Heart left ventricle (tissue), 16 donors: ENCODE measurements around the gene CFAP119. TPM values are rescaled to one million over a fixed set of nuclear protein-coding genes. Genes with fewer than 3 reads are reported as not detected.

Experiments
- ATAC-seq, 4 donors: fragments of 200-7000 bp; cut with Tn5 transposase; one replicate each; pipeline ENCODE4 v1.9.1; 2020 to 2022; ENCODE audit warnings: moderate library complexity in 4 of 4, mild to moderate bottlenecking in 3 of 4, moderate number of reproducible peaks in 1 of 4
- DNase-seq, 5 donors: peaks; one replicate each; pipeline ENCODE4 v3.0.0-alpha.2; 2020
- H3K27ac ChIP-seq, 12 donors: fragments of 200-600 bp; sonication (generic) in 4 of 12; one replicate each; pipeline versions ENCODE4 v1.5.0 to v1.8.0; 2016 to 2022; ENCODE audit warnings: mild to moderate bottlenecking in 2 of 12
- H3K27me3 ChIP-seq, 9 donors: fragments of 200-600 bp; sonication (generic) in 2 of 9; one replicate each; pipeline versions ENCODE4 v1.5.1 to v1.8.0; 2016 to 2022; ENCODE audit warnings: mild to moderate bottlenecking in 3 of 9
- H3K36me3 ChIP-seq, 9 donors: fragments of 200-600 bp; sonication (generic) in 2 of 9; one replicate each; pipeline versions ENCODE4 v1.5.0 to v1.8.0; 2018 to 2022; ENCODE audit warnings: mild to moderate bottlenecking in 2 of 9
- H3K4me1 ChIP-seq, 12 donors: fragments of 200-600 bp; sonication (generic) in 4 of 12; one replicate each; pipeline versions ENCODE4 v1.5.0 to v1.8.0; 2016 to 2022; ENCODE audit warnings: mild to moderate bottlenecking in 3 of 12
- H3K4me3 ChIP-seq, 12 donors: fragments of 200-600 bp; sonication (generic) in 4 of 12; one replicate each; pipeline versions ENCODE4 v1.5.0 to v1.8.0; 2017 to 2022; ENCODE audit warnings: mild to moderate bottlenecking in 9 of 12, moderate library complexity in 4 of 12
- H3K9me3 ChIP-seq, 12 donors: fragments of 200-600 bp; sonication (generic) in 4 of 12; one replicate each; pipeline versions ENCODE4 v1.5.0 to v1.8.0; 2016 to 2022; ENCODE audit warnings: mild to moderate bottlenecking in 1 of 12
- CTCF ChIP-seq, 12 donors: fragments of 200-600 bp; sonication (generic) in 4 of 12; IDR thresholded peaks; one replicate each; pipeline versions ENCODE4 v1.5.0 to v1.8.0; 2018 to 2022; ENCODE audit warnings: antibody characterized with exemption in 12 of 12, mild to moderate bottlenecking in 5 of 12
- POLR2A ChIP-seq, 2 donors: fragments of 450-650 bp; IDR thresholded peaks; one replicate each; pipeline ENCODE4 v1.6.1; 2017; ENCODE audit warnings: antibody characterized with exemption in 2 of 2, mild to moderate bottlenecking in 2 of 2, moderate library complexity in 2 of 2
- WGBS, 4 donors: extraction: QIAGEN DNeasy Blood & Tissue Kit in 2 of 4; methylation state at CpG; one replicate each; pipeline versions ENCODE4 v1.1.5 to v1.1.7; 2013 to 2018; 5-methylcytosine and 5-hydroxymethylcytosine counted together
- intact Hi-C, 10 donors: fragments of 100-400 bp; cut with DNase I; formaldehyde crosslinking; loops; one replicate each; pipeline versions ENCODE4 v1.11.1 to v1.14.2; 2022
- polyA plus RNA-seq, 2 donors: library from polyadenylated mRNA; stranded (reverse); fragments of 200-250 nt; gene quantifications; one replicate each; pipeline ENCODE4 v1.2.3, GENCODE V29; 2013
- total RNA-seq, 9 donors: library from RNA; depleted of rRNA in 2 of 9; stranded (reverse); fragments of >200 nt in 2 of 9; fragmentation: NEBNext Ultra II Directional in 3 of 9; extraction: Animal tissue kit (Norgen Biotek cat#: 25700) in 3 of 9; gene quantifications; one replicate each; pipeline versions ENCODE4 v1.1.0 to v1.2.4, GENCODE V29; 2016 to 2023
- donor health status: ischemic (EF 13 %, LVEDD 7.1; RV severe dilation, severe dysfunction).
- donor health status: healthy with polysubstance abuse.
- donor health status: DM: no; HTN: yes; CAD: no.
- donor health status: DM: no; HTN: no; CAD: no.
- donor health status: ischemic (EF 25% LVEDD 6.9; RV normal size, moderate dysfunction).
- donor health status: ischemic (EF 25% LVEDD 5.7; RV mildly dilated, moderate dysfunction).
- donor health status: healthy.
- donor health status: DM: yes; HTN: yes; CAD: no.
- donor health status: ischemic (EF 35%, LVEDD 5.7; RV mildly dilated, moderate dysfunction).
- donor health status: nonischemic (EF 11% LVEDD 7.7; RV severe dilation, severe dysfunction).
- donor health status: DM: yes; HTN: yes; CAD: no.
- donor health status: PGD.
- donor health status: ischemic (EF 29% LVEDD 5.4; RV normal size, mild dysfunction).
- donor health status: nonischemic (EF 23%, LVEDD 6.1; RV moderate dilation, normal function).

Gene CFAP119
- total and polyA plus RNA-seq, 11 donors = 0.48 to 2.1 (median 1.0) TPM

DNA sequence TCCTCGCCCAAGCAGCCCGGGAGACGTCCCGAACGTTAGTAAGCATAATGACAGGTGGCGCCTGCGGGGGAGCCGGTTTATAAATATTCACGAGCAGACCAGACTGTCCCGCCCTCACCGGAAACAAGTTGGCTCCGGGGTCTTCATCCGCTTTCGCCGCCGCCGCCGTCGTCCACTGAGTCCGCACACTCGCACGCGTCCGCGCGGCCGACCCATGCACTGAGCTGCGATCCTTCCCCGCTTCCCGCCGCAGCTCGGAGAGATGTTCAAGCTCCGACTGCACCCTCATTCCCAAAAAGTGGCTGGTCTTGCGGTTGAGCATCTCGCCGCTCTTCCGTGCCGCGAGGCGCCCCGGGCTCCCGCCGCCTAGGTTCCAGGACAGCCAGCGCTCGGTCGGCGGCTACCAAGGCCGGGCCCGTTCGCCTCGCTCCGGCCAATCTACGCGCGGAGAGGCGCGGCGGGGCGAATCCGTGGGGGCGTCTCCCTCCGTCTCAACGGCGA lies 385 bp downstream of the CFAP119 start:
- TF ChIP-seq POLR2A (IDR thresholded peaks at IDR 0.05) = no peak
- TF ChIP-seq CTCF (IDR thresholded peaks at IDR 0.05) = no peak
- peak in 3 of 4 donors; percentile 4 to 17 (median 13) for ATAC-seq
- no peaks in the 10 kb centered on the region for H3K9me3 ChIP-seq
- H3K27ac ChIP-seq = peak overlapping the region in 10 of 12 donors; percentile 32 to 97 (median 89)
- no peaks in the 10 kb centered on the region for H3K27me3 ChIP-seq
- WGBS, 4 donors = 0 to 1% (median 0%) methylated on average over 9 to 64 of the region's 64 CpGs
- peak overlapping the region; percentile 70 to 99 (median 92) for H3K4me3 ChIP-seq
- H3K4me1 ChIP-seq = peaks cover 0 to 48% (median 30%) of the 10 kb centered on the region in 12 donors
- intact Hi-C loops = loop anchor here in 2 of 10 donors (5.0 kb wide), 2 partner anchors 36 to 64 kb away; partner anchors contain the start of gene SRCAP (in 1 of the 2)
- DNase-seq = peak in 1 of 5 donors; percentile 55
- peaks cover 0 to 57% (median 47%) of the 10 kb centered on the region in 9 donors for H3K36me3 ChIP-seq

GRCh38 chr16:30760577-30761426 lies 1.1 kb downstream of the CFAP119 start:
- peak overlapping the region; percentile 70 to 99 (median 92) for H3K4me3 ChIP-seq
- DNase-seq = no peak
- peaks cover 0 to 56% (median 46%) of the 10 kb centered on the region in 9 donors for H3K36me3 ChIP-seq
- peaks cover 0 to 48% (median 26%) of the 10 kb centered on the region in 12 donors for H3K4me1 ChIP-seq
- no peaks in the 10 kb centered on the region for H3K27me3 ChIP-seq
- intact Hi-C loops = loop anchor here in 2 of 10 donors (5.0 kb wide), 2 partner anchors 36 to 64 kb away; partner anchors contain the start of gene SRCAP (in 1 of the 2)
- ATAC-seq = no peak
- TF ChIP-seq CTCF (IDR thresholded peaks at IDR 0.05) = no peak
- TF ChIP-seq POLR2A (IDR thresholded peaks at IDR 0.05) = no peak
- WGBS, 4 donors = 29 to 34% (median 31%) methylated on average over 23 to 26 of the region's 26 CpGs
- no peaks in the 10 kb centered on the region for H3K9me3 ChIP-seq
- H3K27ac ChIP-seq = peak overlapping the region in 7 of 12 donors; percentile 53 to 97 (median 90)

- Histone ChIP-seq H3K4me1 (peaks cover 0 to 48% (median 26%) of the 10 kb centered on the region in 12 donors), H3K9me3 (no peaks in the 10 kb centered on the region), H3K27ac (no peak overlapping the region), H3K4me3 (no peak overlapping the region), H3K27me3 (no peaks in the 10 kb centered on the region), H3K36me3 (peaks cover 0 to 51% (median 43%) of the 10 kb centered on the region in 9 donors)
- TF ChIP-seq POLR2A (IDR thresholded peaks at IDR 0.05) (no peak), CTCF (IDR thresholded peaks at IDR 0.05) (no peak)
- WGBS, 4 donors = 88 to 93% (median 91%) methylated on average over 4 to 7 of the region's 7 CpGs
- no peak for DNase-seq
- no peak for ATAC-seq
- intact Hi-C loops = loop anchor here in 2 of 10 donors (5.0 kb wide), 2 partner anchors 37 to 63 kb away; partner anchors contain the start of gene SRCAP (in 1 of the 2)
Measured at GRCh38 chr16:30760001-30760559, 1.8 kb downstream of the CFAP119 start.
